Stimulated activated CD4-positive, alpha-beta T cell treated with anti-CD3 and anti-CD28 coated beads, Interleukin-15, amount 100 ng/mL, for 48 hours (primary cell): ENCODE measurements around the gene UBE2D2.
"Not testable (repeated sequence)": the region's sequence is repeated elsewhere in the genome, so short reads cannot be mapped to it uniquely, and the experiment has no call there.

ENCODE experiments used
- DNase-seq, 2 donors: peaks; one replicate each; pipeline ENCODE4 v3.0.0-alpha.2; 2020; ENCODE audit warnings: low read depth in 2 of 2

Gene UBE2D2

GRCh38 chr5:139549162-139549894, 11.8 kb upstream of the UBE2D2 start:
- no peak for DNase-seq

DNA sequence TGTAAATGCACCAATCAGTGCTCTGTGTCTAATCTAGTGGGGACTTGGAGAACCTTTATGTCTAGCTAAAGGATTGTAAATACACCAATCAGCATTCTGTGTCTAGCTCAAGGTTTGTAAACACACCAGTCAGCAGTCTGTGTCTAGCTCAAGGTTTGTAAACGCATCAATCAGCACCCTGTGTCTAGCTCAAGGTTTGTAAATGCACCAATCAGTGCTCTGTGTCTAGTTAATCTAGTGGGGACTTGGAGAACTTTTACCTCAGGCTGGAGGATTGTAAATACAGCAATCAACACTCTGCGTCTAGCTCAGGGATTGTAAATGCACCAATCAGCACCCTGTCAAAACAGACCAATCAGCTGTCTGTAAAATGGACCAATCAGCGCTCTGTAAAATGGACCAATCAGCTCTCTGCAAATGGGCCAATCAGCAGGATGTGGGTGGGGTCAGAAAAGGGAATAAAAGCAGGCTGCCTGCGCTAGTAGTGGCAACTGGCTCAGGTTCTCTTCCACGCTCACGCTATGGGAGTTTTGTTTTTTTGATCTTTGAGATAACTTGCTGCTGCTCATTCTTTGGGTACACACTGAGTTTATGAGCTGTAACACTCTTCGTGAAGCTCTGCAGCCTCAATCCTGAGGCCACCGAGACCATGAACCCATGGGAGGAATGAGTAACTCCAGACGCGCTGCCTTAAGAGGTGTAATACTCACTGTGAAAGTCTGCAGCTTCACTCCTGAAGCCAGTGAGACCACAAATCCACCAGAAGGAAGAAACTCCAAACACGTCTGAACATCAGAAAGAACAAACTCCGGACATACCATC, 10.9 kb upstream of the UBE2D2 start:
- peak in 1 of 2 donors; percentile 19 for DNase-seq

DNA sequence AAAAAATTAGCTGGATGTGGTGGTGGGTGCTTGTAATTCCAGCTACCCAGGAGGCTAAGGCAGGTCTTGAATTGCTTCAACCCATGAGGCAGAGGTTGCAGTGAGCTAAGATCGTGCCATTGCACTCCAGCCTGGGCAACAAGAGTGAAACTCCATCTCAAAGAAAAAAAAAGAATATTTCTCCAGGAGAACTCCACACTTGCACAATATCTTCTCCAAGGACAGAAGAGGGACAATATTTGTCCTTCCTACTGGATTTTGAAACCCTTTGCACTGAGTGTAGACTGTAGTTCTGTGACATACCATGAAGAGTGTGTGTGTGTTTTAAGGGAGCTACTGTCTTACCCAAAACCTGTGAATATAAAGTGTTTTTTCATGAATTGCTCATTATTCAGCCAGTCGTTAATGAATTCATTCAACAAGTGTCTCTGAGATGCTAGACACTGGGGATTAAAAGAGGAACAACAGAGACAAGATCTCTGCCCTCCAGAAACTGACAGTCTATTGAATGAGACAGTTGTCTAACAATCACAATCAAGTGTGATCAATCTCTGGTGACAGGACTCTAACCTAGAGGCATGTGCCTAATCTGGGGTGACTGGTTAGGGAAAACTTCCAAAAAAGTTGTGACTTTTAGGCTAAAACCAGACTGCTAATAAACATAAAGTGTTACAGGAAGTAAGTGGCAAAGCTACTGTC, 9.8 kb upstream of the UBE2D2 start:
- DNase-seq, result no peak

DNA sequence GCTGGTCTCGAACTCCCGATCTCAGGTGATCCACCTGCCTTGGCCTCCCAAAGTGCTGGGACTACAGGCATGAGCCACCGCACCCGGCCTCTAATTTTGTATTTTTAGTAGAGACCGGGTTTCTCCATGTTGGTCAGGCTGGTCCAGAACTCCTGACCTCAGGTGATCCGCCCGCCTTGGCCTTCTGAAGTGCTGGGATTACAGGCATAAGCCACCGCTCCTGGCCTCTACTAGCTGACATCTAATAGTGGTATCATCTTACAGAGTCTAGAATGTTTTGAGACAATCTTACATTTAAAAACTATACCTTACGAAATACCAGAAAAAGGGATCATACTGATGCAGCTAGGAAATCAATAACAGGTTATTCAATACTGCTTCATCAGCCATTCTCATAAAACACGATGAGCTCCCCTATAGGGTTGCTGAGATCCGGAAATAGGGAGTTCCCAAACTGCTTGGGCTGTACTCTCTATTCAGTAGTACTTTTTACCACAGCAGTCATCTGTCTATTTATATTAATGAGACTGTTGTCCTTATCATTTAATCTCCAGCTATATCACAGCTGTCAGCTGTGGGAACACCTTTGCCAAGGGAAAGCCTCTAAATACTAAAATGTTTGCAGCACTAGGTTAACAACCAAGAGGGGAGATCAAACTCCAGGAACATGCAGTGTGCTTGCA, 8.1 kb upstream of the UBE2D2 start:
- DNase-seq, result no peak

DNA sequence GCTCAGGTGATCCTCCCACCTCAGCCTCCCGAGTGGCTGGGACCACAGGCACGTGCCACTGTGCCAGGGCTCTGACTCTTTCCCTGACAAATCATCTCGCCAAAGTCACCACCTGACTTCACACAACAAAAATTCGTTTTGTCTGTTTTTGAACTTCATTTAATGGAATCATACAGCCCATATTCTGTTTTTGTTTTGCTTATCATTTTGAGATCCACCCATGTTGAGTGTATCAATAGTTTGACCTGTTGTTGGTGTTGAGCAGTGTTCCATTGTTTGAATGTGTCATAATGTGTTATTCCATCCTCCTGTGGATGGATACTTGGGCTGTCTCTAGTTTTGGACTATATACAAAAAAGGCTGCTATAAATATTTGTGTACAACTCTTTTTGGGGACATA, 6.9 kb upstream of the UBE2D2 start:
- no peak for DNase-seq

DNA sequence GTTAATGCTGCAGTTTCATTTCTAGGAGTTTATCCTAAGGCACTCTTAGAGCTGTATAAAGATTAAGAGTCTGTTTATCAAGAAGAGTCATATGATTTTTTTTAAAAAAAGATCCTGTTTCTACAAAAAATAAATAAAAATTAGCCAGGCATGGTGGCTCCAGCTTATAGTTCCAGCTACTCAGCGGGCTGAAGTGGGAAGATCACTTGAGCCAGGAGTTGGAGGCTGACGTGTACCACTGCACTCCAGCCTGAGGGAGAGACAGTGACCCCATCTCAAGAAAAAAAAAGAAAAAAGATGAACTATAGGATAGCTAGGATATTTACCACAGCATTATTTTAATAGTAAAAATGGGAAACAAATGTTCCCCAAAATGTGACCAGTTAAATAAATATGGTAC, 3.3 kb upstream of the UBE2D2 start:
- DNase-seq, result no peak

DNA sequence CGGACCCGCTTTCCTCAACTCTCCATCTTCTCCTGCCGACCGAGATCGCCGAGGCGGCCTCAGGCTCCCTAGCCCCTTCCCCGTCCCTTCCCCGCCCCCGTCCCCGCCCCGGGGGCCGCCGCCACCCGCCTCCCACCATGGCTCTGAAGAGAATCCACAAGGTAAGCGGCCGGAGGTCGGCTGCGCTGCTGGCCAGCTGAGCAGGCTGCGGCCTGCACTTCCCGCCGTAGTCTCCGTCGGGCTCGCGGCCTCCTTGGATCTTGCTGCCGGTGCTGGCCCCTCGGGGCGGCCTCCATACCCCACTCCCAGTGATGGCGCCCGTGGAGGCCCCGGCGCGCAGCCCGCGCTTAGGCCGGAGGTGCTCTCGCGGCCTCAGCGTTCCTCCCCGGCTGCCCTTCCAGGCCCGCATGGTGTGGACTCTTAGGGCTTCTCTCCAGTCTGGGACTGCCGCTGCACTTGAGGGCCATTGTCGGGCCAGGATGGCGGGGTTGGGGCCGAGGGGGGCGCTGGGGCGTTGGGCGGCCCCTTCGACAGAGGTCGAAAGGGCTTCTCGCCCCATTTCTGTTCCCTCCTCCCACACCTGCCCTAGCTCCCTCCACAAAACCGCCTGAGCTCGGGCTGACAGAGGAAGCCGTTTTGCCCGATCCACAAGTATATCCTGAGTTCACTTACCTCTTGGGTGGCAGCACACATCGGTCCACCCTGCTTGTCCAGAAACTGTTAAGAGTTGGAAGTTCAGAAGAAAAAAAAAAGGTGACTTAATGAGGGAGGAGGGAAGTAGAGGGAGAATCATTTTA, 714 bp downstream of the UBE2D2 start:
- DNase-seq, result peak in 1 of 2 donors; percentile 31

- no peak for DNase-seq
These were observed 1.7 kb downstream of the UBE2D2 start for GRCh38 chr5:139562847-139563246.

DNA sequence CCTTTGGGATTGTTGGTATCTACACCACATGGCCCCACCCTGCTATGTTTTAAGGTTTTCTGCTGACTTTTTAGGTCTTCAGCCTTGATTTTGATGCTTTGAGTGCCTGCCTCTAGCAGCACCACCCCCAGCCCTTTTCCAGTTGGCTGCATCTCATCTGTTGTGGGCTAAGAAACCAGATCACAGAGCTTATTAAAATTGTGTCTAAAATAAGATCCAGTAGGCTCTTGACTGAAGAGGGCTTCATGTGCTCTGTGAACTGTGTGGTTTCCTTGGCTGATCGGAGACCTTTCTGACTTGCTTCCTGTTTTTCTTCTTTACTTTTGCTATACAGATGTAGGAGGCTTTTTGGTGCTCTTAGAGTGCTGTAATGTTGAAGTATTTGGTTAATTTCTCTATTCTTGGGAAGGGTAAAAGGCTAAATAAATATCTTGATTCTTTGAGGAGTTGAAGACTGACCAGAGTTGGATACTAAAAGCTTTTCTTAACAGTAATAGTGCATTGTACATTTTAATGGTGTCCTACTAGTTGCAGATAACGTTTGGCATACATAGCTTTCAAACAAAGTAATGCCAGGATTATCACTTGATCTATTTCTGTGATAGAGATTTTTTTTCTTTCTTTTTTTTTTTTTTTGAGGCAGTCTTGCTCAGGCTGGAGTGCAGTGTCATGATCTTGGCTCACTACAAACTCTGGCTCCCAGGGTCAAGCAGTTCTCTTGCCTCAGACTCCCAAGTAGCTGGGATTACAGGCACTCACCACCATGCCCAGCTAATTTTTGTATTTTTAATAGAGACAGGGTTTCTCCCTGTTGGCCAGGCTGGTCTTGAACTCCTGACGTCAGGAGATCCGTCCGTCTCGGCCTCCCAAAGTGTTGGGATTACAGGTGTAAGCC, 4.5 kb downstream of the UBE2D2 start:
- no peak for DNase-seq

- DNase-seq, result no peak
These were observed 5.5 kb downstream of the UBE2D2 start for GRCh38 chr5:139566611-139567010.

DNA sequence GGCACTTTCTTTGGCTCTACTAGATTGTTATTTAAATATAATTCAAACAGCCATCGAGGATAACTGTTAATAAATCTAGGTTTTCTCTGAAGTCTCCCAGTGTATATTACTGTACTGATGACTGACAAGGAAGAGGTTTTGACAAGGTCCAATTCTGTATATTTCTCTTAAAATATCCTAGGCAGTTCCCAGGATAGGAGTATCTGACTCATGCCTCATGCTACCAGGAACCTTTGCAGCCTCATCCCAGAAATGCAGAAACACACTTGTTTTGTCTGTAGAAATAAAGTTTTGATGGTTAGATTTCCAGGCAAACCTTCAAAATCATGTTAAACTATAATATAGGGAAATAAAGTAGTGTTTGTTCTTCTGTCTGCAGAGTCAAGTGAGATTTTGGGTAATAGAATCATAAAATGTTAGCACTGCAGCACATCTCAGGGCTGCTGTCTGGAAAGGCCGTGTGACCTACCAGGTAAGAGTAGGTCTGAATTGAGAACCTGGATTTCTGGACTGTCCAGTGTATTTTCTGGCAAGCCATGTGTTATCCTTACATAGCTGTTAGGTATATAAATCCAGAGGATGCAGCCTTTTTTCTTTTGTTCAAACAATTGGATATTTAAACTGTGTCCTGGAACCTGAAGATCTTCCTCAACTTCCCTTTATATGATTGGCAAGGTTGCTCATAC, 8.3 kb downstream of the UBE2D2 start:
- no peak for DNase-seq

- no peak for DNase-seq
These were observed 10.4 kb downstream of the UBE2D2 start for GRCh38 chr5:139571543-139571942.

GRCh38 chr5:139571966-139572365, 10.8 kb downstream of the UBE2D2 start:
- no peak for DNase-seq

- DNase-seq, result no peak
These were observed 13.6 kb downstream of the UBE2D2 start for GRCh38 chr5:139574641-139575312.

GRCh38 chr5:139575313-139575646, 14.1 kb downstream of the UBE2D2 start:
- no peak for DNase-seq

GRCh38 chr5:139575751-139576150, 14.6 kb downstream of the UBE2D2 start:
- DNase-seq, result no peak

DNA sequence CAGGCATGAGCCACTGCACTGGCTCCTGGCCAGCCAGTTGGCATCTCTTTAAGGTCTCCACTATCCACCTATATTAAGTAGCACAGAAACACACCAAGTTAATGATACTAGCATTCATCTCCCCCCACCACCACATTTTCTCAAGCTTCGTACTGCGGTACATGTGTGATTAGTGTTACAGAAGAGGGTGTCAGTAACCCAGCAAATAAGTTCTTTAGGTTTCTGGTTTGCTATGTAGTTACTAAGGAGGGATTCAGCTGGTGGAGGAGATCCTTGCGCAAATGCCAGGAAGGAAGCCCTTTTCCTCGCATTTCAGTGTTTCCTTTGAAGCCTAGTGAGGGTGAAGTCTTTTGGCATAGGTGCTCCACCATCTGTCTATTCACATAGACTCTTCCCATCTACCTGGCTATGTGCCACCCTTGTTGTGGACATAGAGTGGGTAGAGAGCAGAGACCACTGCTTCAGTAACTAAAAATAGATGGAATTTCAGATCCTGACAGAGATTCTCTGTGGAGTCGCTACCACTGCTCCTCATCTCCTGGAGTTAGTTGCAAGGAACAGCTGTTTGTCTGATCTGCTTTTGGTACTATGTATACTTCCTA, 16.7 kb downstream of the UBE2D2 start:
- DNase-seq, result no peak

- DNase-seq, result no peak
These were observed 17.2 kb downstream of the UBE2D2 start for GRCh38 chr5:139578325-139578724.

GRCh38 chr5:139582181-139582580, 21.0 kb downstream of the UBE2D2 start:
- not testable (repeated sequence) for DNase-seq
